ENCODE measurements around the gene RHOT2.
A peak's percentile ranks its signal among the peaks of the same experiment; 100 is the strongest.

RHOT2 gene

DNA sequence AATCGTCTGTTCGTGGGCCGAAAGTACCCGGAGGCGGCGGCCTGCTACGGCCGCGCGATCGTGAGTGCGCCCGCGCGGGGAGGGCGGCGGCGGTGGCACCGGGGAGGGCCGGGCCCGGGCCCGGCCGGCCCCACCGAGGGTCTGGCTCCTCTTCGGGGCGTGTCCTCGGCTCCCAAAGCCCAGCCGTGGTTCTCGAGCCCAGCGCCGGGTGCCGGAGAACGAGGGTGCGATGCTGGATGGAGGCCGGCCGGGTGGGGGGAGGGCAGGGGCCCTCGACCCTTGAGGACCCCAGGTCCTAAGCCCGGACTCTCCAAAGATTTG is 12.7 kb downstream of the RHOT2 start:
- TF ChIP-seq, protein P1, sequence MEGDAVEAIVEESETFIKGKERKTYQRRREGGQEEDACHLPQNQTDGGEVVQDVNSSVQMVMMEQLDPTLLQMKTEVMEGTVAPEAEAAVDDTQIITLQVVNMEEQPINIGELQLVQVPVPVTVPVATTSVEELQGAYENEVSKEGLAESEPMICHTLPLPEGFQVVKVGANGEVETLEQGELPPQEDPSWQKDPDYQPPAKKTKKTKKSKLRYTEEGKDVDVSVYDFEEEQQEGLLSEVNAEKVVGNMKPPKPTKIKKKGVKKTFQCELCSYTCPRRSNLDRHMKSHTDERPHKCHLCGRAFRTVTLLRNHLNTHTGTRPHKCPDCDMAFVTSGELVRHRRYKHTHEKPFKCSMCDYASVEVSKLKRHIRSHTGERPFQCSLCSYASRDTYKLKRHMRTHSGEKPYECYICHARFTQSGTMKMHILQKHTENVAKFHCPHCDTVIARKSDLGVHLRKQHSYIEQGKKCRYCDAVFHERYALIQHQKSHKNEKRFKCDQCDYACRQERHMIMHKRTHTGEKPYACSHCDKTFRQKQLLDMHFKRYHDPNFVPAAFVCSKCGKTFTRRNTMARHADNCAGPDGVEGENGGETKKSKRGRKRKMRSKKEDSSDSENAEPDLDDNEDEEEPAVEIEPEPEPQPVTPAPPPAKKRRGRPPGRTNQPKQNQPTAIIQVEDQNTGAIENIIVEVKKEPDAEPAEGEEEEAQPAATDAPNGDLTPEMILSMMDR (IDR thresholded peaks at IDR 0.05) = no peak
- Histone ChIP-seq H3K4me1 (peaks cover 9% of the 10 kb centered on the region), H3K9me3 (ENCODE audit: control insufficient read depth, low read length) (no peaks in the 10 kb centered on the region), H2AFZ (no peak overlapping the region), H3K4me2 (ENCODE audit: low read length) (peak overlapping the region; percentile 79), H3K36me3 (ENCODE audit: control insufficient read depth, insufficient read depth, low read length) (no peaks in the 10 kb centered on the region), H3K27me3 (ENCODE audit: control insufficient read depth, insufficient read depth, low read length) (no peaks in the 10 kb centered on the region), H3K27ac (peak overlapping the region; percentile 79), H3K9ac (peak overlapping the region; percentile 73), H3K79me2 (peaks cover 8% of the 10 kb centered on the region), H3K4me3 (ENCODE audit: low read depth, low read length) (peak overlapping the region; percentile 77)

DNA sequence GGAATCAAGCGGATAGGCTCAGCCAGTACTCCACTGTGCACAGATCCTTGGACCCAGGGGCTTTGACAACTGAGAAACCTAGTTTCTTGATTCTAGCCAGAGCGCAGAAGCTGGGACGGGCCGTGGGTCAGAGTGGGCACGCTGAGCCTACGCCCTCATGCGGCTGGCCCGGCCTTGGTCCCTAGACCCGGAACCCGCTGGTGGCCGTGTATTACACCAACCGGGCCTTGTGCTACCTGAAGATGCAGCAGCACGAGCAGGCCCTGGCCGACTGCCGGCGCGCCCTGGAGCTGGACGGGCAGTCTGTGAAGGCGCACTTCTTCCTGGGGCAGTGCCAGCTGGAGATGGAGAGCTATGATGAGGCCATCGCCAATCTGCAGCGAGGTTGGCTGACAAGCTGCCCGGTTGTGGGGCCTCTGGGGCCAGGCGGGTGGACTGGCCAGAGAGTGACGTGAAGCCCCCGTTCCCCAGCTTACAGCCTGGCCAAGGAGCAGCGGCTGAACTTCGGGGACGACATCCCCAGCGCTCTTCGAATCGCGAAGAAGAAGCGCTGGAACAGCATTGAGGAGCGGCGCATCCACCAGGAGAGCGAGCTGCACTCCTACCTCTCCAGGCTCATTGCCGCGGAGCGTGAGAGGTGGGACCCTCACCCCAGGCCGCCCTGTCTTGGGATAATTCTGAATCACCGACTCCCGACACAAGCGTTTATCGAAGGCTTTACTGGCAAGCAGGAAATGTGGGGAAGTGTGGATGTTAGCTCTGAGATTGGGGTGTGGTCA is 13.2 kb downstream of the RHOT2 start:
- Histone ChIP-seq H3K27ac (peak overlapping the region; percentile 79), H3K9me3 (ENCODE audit: control insufficient read depth, low read length) (no peaks in the 10 kb centered on the region), H3K36me3 (ENCODE audit: control insufficient read depth, insufficient read depth, low read length) (no peaks in the 10 kb centered on the region), H2AFZ (no peak overlapping the region), H3K79me2 (peaks cover 8% of the 10 kb centered on the region), H3K9ac (peak overlapping the region; percentile 73), H3K27me3 (ENCODE audit: control insufficient read depth, insufficient read depth, low read length) (no peaks in the 10 kb centered on the region), H3K4me1 (peaks cover 9% of the 10 kb centered on the region), H3K4me2 (ENCODE audit: low read length) (peak overlapping the region; percentile 79), H3K4me3 (ENCODE audit: low read depth, low read length) (peak overlapping the region; percentile 77)
- TF ChIP-seq, protein P1 (IDR thresholded peaks at IDR 0.05) = peak; percentile 21

DNA sequence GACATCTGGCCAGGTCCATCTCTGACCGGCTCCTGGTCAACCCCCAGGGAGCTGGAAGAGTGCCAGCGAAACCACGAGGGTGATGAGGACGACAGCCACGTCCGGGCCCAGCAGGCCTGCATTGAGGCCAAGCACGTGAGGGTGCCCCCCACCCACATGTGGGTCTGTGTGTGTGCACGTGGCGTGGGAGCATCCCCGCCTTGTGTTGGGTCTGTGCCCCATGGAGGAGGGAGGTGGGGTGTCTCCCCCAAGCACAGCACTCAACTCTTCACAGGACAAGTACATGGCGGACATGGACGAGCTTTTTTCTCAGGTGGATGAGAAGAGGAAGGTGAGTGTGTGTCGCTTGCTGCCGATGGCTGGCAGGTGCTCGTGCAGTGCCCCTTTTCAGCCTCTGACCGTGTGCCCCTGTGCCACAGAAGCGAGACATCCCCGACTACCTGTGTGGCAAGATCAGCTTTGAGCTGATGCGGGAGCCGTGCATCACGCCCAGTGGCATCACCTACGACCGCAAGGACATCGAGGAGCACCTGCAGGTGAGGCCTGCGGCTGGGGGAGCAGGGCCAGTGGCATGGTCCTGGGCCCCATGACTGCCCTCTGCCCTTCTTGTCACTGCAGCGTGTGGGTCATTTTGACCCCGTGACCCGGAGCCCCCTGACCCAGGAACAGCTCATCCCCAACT is 14.0 kb downstream of the RHOT2 start:
- Histone ChIP-seq H3K4me1 (peaks cover 9% of the 10 kb centered on the region), H3K36me3 (ENCODE audit: control insufficient read depth, insufficient read depth, low read length) (no peaks in the 10 kb centered on the region), H2AFZ (no peak overlapping the region), H3K4me2 (ENCODE audit: low read length) (peak overlapping the region; percentile 11), H3K9ac (no peak overlapping the region), H3K4me3 (ENCODE audit: low read depth, low read length) (peak overlapping the region; percentile 77), H3K27ac (peak overlapping the region; percentile 79), H3K79me2 (peaks cover 8% of the 10 kb centered on the region), H3K27me3 (ENCODE audit: control insufficient read depth, insufficient read depth, low read length) (no peaks in the 10 kb centered on the region), H3K9me3 (ENCODE audit: control insufficient read depth, low read length) (no peaks in the 10 kb centered on the region)
- TF ChIP-seq, protein P1 (IDR thresholded peaks at IDR 0.05) = no peak

DNA sequence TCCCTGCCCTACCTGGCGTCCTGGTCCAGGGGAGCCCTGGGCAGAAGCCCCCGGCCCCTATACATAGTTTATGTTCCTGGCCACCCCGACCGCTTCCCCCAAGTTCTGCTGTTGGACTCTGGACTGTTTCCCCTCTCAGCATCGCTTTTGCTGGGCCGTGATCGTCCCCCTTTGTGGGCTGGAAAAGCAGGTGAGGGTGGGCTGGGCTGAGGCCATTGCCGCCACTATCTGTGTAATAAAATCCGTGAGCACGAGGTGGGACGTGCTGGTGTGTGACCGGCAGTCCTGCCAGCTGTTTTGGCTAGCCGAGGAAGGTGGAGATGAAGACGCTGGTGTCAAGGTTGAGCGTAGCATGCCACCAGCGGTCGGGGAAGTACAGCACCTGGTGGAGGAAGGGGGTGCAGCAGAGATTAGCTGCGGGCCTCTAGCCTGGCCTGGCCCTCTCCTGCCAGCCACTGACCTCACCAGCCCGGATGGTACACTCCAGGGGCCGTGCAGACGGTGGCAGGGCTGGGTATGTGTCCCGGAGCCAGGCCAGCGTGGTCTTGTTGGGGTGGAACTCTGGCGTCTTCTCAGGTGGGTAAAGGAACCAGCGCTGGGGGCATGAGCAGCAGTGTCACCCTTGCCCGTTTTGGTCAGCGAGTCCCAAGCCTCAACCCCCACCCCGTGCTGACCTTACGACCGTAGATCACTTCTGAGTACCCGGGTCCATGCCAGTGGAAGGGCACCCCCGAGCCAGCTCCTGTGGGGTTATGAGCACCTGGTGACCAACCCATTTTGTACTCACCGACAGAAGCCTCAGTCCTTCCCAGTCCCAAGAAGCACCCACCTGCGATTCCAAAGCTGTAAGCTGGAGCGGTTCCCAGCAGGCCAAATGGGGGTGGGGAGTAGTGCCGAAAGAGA is 14.8 kb downstream of the RHOT2 start:
- H3K4me3 ChIP-seq (ENCODE audit: low read depth, low read length) = no peak overlapping the region
- H3K4me1 ChIP-seq = peaks cover 9% of the 10 kb centered on the region
- H3K27ac ChIP-seq = no peak overlapping the region

More for the DNA sequence above, 14.8 kb downstream of the RHOT2 start:
- Histone ChIP-seq H3K9ac (no peak overlapping the region), H3K27me3 (ENCODE audit: control insufficient read depth, insufficient read depth, low read length) (no peaks in the 10 kb centered on the region), H3K79me2 (peaks cover 8% of the 10 kb centered on the region), H2AFZ (no peak overlapping the region), H3K36me3 (ENCODE audit: control insufficient read depth, insufficient read depth, low read length) (no peaks in the 10 kb centered on the region), H3K4me2 (ENCODE audit: low read length) (peak overlapping the region; percentile 76), H3K9me3 (ENCODE audit: control insufficient read depth, low read length) (no peaks in the 10 kb centered on the region)
- TF ChIP-seq, protein P1 (IDR thresholded peaks at IDR 0.05) = no peak

Measured in parathyroid adenoma (tissue), 2 donors.